Choroid plexus epithelial cell (primary cell): ENCODE results near the gene PSMG4.

Source experiments
- DNase-seq: peaks from one replicate; pipeline ENCODE4 v3.0.0-alpha.2; 2010; ENCODE audit warnings: low read depth
- H3K4me3 ChIP-seq: 2 replicates; pipeline ENCODE4 v1.5.1; 2011; ENCODE audit warnings: low read depth, mild to moderate bottlenecking, control low read depth, low read length, moderate library complexity
- CTCF ChIP-seq: conservative IDR thresholded peaks from 2 replicates; pipeline ENCODE4 v1.5.1; 2011; ENCODE audit warnings: low read depth, mild to moderate bottlenecking, control low read depth, inconsistent platforms, low read length, moderate library complexity

The PSMG4 gene

GRCh38 chr6:3314621-3315467 is 56.1 kb downstream of the PSMG4 start:
- no peak overlapping the region for H3K4me3 ChIP-seq
- TF ChIP-seq CTCF, result no peak
- no peak for DNase-seq

GRCh38 chr6:3315841-3316240 is 57.1 kb downstream of the PSMG4 start:
- H3K4me3 ChIP-seq, result no peak overlapping the region
- DNase-seq, result peak; percentile 85
- TF ChIP-seq CTCF, result no peak

GRCh38 chr6:3316331-3316730 is 57.6 kb downstream of the PSMG4 start:
- no peak for TF ChIP-seq CTCF
- DNase-seq, result no peak
- no peak overlapping the region for H3K4me3 ChIP-seq

- no peak for DNase-seq
- H3K4me3 ChIP-seq, result no peak overlapping the region
- TF ChIP-seq CTCF, result no peak
Measured at GRCh38 chr6:3316818-3317217, 58.1 kb downstream of the PSMG4 start.
